Panc1 (cell line): Measurements from ENCODE around the gene ALPK1.

Experiments used
- CTCF ChIP-seq: fragments of 450-650 bp; IDR thresholded peaks from 2 replicates; pipeline ENCODE4 v1.5.1; 2017; ENCODE audit warnings: mild to moderate bottlenecking
- REST ChIP-seq, 2 experiments: IDR thresholded peaks; 2 replicates each; pipeline ENCODE4 v1.6.1; 2011 to 2012; ENCODE audit warnings: low read depth in 2 of 2, control low read depth in 1 of 2, low read length in 1 of 2, mild to moderate bottlenecking in 1 of 2, moderate library complexity in 1 of 2; ENCODE audit not compliant: insufficient read depth in 1 of 2

- TF ChIP-seq CTCF (no peak), REST (IDR thresholded peaks at IDR 0.05; ENCODE audit: insufficient read depth in 1 of 2, low read depth in 2 of 2, low read length in 1 of 2) (no peak)
Observed at GRCh38 chr4:112343330-112344080, 46.3 kb downstream of the ALPK1 start.
